Breast epithelium (tissue), 4 donors: ENCODE results near the gene EPB42. TPM values are rescaled to one million over a fixed set of nuclear protein-coding genes. Genes with fewer than 3 reads are reported as not detected.

Experiments
- DNase-seq, 2 donors: peaks; one replicate each; pipeline ENCODE4 v3.0.0-alpha.2; 2019; ENCODE audit warnings: low spot score in 2 of 2
- H3K27ac ChIP-seq, 2 donors: fragments of 200-600 bp; sonication (generic) in 1 of 2; one replicate each; pipeline ENCODE4 v1.5.1; 2016 to 2019; ENCODE audit warnings: mild to moderate bottlenecking in 1 of 2
- H3K27me3 ChIP-seq, 2 donors: fragments of 200-600 bp; sonication (generic) in 1 of 2; one replicate each; pipeline versions ENCODE4 v1.5.1 to v1.6.0; 2017 to 2019; ENCODE audit warnings: control low read depth in 1 of 2, mild to moderate bottlenecking in 1 of 2
- H3K36me3 ChIP-seq: fragments of 200-600 bp; one replicate; pipeline ENCODE4 v1.5.1; 2019
- H3K4me1 ChIP-seq, 2 donors: fragments of 200-600 bp; sonication (generic); one replicate each; pipeline ENCODE4 v1.5.1; 2016 to 2019; ENCODE audit warnings: control low read depth in 1 of 2
- H3K4me3 ChIP-seq, 3 donors: fragments of 200-600 bp; sonication (generic); 1 replicate in 2 of 3; 2 replicates in 1 of 3; pipeline ENCODE4 v1.5.1; 2016 to 2019; ENCODE audit warnings: mild to moderate bottlenecking in 3 of 3, moderate library complexity in 2 of 3
- H3K9me3 ChIP-seq, 2 donors: fragments of 200-600 bp; sonication (generic) in 1 of 2; one replicate each; pipeline ENCODE4 v1.5.1; 2016 to 2019; ENCODE audit warnings: control low read depth in 1 of 2
- CTCF ChIP-seq, 3 donors: fragments of 450-650 bp; IDR thresholded peaks; one replicate each; pipeline ENCODE4 v1.5.1; 2016 to 2017; ENCODE audit warnings: antibody characterized with exemption in 3 of 3, mild to moderate bottlenecking in 3 of 3, moderate library complexity in 3 of 3
- POLR2A ChIP-seq: fragments of 450-650 bp; IDR thresholded peaks from one replicate; pipeline ENCODE4 v1.6.1; 2016; ENCODE audit warnings: antibody characterized with exemption, mild to moderate bottlenecking, moderate library complexity
- POLR2AphosphoS5 ChIP-seq, 3 donors: sonication (generic); formaldehyde crosslinking; IDR thresholded peaks; one replicate each; pipeline ENCODE4 v1.6.1; 2017; ENCODE audit warnings: antibody characterized with exemption in 3 of 3
- intact Hi-C: fragments of 100-400 bp; cut with DNase I; formaldehyde crosslinking; loops from one replicate; pipeline ENCODE4 v1.15.1; 2023; ENCODE audit warnings: low total_unique reads
- total RNA-seq, 3 donors: library from RNA; depleted of rRNA; stranded (reverse); fragments of >200 nt; gene quantifications; one replicate each; pipeline ENCODE4 v1.1.0, GENCODE V29; 2016

Gene EPB42
- total RNA-seq, 3 donors from 2014 or later: 0.29 to 1.9 TPM; not detected in 1

GRCh38 chr15:43215961-43216360 is 4.9 kb downstream of the EPB42 start:
- no peaks in the 10 kb centered on the region for H3K9me3 ChIP-seq
- intact Hi-C loops: no loop called here
- no peak for TF ChIP-seq CTCF (IDR thresholded peaks at IDR 0.05)
- no peak for TF ChIP-seq POLR2A
- no peak for TF ChIP-seq POLR2AphosphoS5 (IDR thresholded peaks at IDR 0.05)
- H3K4me3 ChIP-seq: no peak overlapping the region
- no peaks in the 10 kb centered on the region for H3K27me3 ChIP-seq
- no peak for DNase-seq
- H3K36me3 ChIP-seq: no peaks in the 10 kb centered on the region
- H3K4me1 ChIP-seq: no peaks in the 10 kb centered on the region
- no peak overlapping the region for H3K27ac ChIP-seq

DNA sequence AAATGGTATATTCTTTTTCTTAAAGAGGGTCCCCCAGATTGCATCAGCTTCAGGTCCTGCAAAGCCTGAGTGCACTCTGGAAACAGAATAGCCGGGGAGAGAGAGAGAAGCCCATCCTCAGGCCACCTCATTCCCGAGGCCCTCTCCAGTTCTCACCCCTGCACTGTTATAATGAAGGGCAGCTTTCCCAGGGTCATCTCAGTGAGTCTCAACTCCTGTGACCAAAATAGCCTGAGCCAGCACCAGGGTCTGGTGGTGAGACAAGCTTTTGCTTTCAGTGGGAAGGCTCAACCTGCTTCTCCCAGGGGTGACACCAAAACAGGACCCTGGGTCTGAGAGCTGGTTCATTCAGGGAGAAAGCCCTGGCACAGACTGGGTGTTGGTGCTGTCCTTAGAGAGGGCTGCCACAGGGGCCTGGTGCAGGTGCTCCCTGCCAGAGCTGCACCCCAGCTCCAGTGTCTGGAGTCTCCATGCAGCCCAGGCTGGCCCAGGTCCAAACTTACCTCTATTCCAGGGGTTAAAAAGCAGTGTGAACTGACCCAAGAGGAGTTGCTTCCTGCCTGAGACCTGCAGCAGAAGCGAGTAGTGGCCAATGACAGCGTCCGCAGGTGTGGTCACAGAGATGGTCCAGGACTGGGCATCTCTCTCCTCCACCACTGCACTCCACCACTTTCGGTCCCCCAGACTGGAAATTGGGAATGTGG is 6.1 kb downstream of the EPB42 start:
- TF ChIP-seq POLR2A (no peak), POLR2AphosphoS5 (IDR thresholded peaks at IDR 0.05) (no peak), CTCF (IDR thresholded peaks at IDR 0.05) (no peak)
- H3K27ac ChIP-seq: no peak overlapping the region
- intact Hi-C loops: no loop called here
- no peak overlapping the region for H3K4me3 ChIP-seq
- DNase-seq: no peak
- no peaks in the 10 kb centered on the region for H3K9me3 ChIP-seq
- H3K36me3 ChIP-seq: no peaks in the 10 kb centered on the region
- H3K27me3 ChIP-seq: no peaks in the 10 kb centered on the region
- H3K4me1 ChIP-seq: no peaks in the 10 kb centered on the region

GRCh38 chr15:43214169-43214568 is 6.6 kb downstream of the EPB42 start:
- TF ChIP-seq POLR2A (no peak), POLR2AphosphoS5 (IDR thresholded peaks at IDR 0.05) (no peak), CTCF (IDR thresholded peaks at IDR 0.05) (no peak)
- H3K4me1 ChIP-seq: no peaks in the 10 kb centered on the region
- intact Hi-C loops: no loop called here
- no peak for DNase-seq
- no peaks in the 10 kb centered on the region for H3K9me3 ChIP-seq
- no peaks in the 10 kb centered on the region for H3K27me3 ChIP-seq
- no peak overlapping the region for H3K4me3 ChIP-seq
- no peak overlapping the region for H3K27ac ChIP-seq
- no peaks in the 10 kb centered on the region for H3K36me3 ChIP-seq

DNA sequence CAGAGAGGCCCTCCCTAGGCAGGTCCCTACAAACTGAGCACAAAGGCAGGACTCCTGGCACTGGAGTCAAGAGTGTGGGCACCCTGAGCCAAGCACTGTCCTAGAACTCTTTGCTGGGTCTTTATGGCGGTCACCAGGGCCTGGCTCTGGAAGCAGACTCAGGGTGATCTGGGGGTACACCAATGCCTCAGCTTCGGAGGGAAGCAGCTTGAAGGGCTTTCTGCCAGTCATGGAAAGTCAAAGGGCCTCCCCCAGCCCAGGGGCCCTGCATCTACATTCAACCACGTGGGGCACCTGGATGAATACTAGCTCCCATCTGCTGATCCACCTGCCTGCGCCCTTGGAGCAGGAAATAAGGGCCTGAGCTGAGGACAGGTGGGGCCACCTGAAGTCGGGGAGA is 7.4 kb downstream of the EPB42 start:
- Histone ChIP-seq H3K27me3 (no peaks in the 10 kb centered on the region), H3K4me1 (no peaks in the 10 kb centered on the region), H3K4me3 (no peak overlapping the region), H3K27ac (no peak overlapping the region), H3K36me3 (no peaks in the 10 kb centered on the region), H3K9me3 (no peaks in the 10 kb centered on the region)
- TF ChIP-seq POLR2AphosphoS5 (IDR thresholded peaks at IDR 0.05): no peak
- no peak for TF ChIP-seq CTCF (IDR thresholded peaks at IDR 0.05)
- intact Hi-C loops: no loop called here
- DNase-seq: no peak

GRCh38 chr15:43212951-43213350 is 7.9 kb downstream of the EPB42 start:
- intact Hi-C loops: no loop called here
- no peaks in the 10 kb centered on the region for H3K36me3 ChIP-seq
- no peak for TF ChIP-seq CTCF (IDR thresholded peaks at IDR 0.05)
- H3K4me1 ChIP-seq: no peaks in the 10 kb centered on the region
- H3K27me3 ChIP-seq: no peaks in the 10 kb centered on the region
- no peak overlapping the region for H3K27ac ChIP-seq
- H3K4me3 ChIP-seq: no peak overlapping the region
- H3K9me3 ChIP-seq: no peaks in the 10 kb centered on the region
- no peak for DNase-seq
